ENCODE measurements around the gene PKIG. TPM values are rescaled to one million over a fixed set of nuclear protein-coding genes. Genes with fewer than 3 reads are reported as not detected.

Gene PKIG
- total and polyA plus RNA-seq, 9 of the 15 experiments (the other 6 are each of a cell fraction or from before 2014, with no cell fraction given) = 0.13 to 7.0 (median 4.7) TPM

GRCh38 chr20:44603327-44603726 is 20.9 kb downstream of the PKIG start:
- POLR2A ChIA-PET = interaction anchor here (0.5 to 1.6 kb wide), 4 partner anchors 9 to 85 kb away, joined by 3 to 5 read pairs (median 3); no protein-coding TSS in a partner anchor
- DNase-seq (ENCODE audit: extremely low read depth in 1 of 4, low spot score in 3 of 4) (peak in 2 of 4 experiments; percentile 34 to 36), FAIRE-seq (peak; percentile 46), ATAC-seq (peak; percentile 74)
- intact Hi-C loops (cut with micrococcal nuclease) = no loop called here
- Histone ChIP-seq H2AFZ (ENCODE audit: low read depth, low read length) (no peak overlapping the region), H3K4me2 (ENCODE audit: insufficient read depth, low read length) (no peak overlapping the region), H3K9me3 (replicated peaks; ENCODE audit: control insufficient read depth, insufficient read depth, low read depth, low read length) (no peaks in the 10 kb centered on the region), H3K4me3 (no peak overlapping the region), H3K9me1 (ENCODE audit: control insufficient read depth, insufficient read depth, low read length) (no peaks in the 10 kb centered on the region), H3K79me2 (ENCODE audit: control insufficient read depth, insufficient read depth, low read length) (no peaks in the 10 kb centered on the region), H3K27ac (ENCODE audit: extremely low read depth, low read depth, low read length) (no peak overlapping the region), H3K27me3 (ENCODE audit: control insufficient read depth in 2 of 2, insufficient read depth in 2 of 2, low read length in 2 of 2) (no peaks in the 10 kb centered on the region), H4K20me1 (replicated peaks; ENCODE audit: control insufficient read depth, insufficient read depth, low read length) (no peaks in the 10 kb centered on the region), H3K36me3 (ENCODE audit: control insufficient read depth, insufficient read depth, low read length) (no peaks in the 10 kb centered on the region), H3K9ac (ENCODE audit: insufficient read depth in 1 of 2, low read depth in 2 of 2, low read length in 2 of 2) (no peak overlapping the region), H3K4me1 (replicated peaks in 1 of 2; ENCODE audit: control insufficient read depth in 2 of 2, insufficient read depth in 2 of 2, low read length in 2 of 2) (peaks cover 0 to 6% of the 10 kb centered on the region in 2 experiments; a peak in 3 of 5 replicates)
- in situ Hi-C loops (cut with MboI) = loop anchor here (10.0 kb wide), 1 partner anchor 389 kb away; the partner anchor contains the start of gene OSER1
- WGBS (ENCODE audit: insufficient coverage, low coverage, missing lambda C conversion rate) = 5% methylated on average over 8 of the region's 8 CpGs
- CTCF ChIA-PET (ENCODE audit: low intra/inter-chr PET ratio) = no interaction called here
- no TSS peak for BruUV-seq (replicated peaks)
- TF ChIP-seq POLR2A (conservative IDR thresholded peaks at IDR 0.05) (no peak), CTCF (IDR thresholded peaks at IDR 0.05 in 2 of 3, conservative IDR thresholded peaks at IDR 0.05 in 1 of 3; ENCODE audit: insufficient read depth in 2 of 3, low read depth in 1 of 3, low read length in 3 of 3) (peak; percentile 54 to 69 (median 58)), RAD21 (CRISPR knock-in tag; conservative IDR thresholded peaks at IDR 0.05 in 1 of 2, IDR thresholded peaks at IDR 0.05 in 1 of 2) (peak in 1 of 2 experiments; percentile 46; a peak in 2 of 4 replicates)

All from K562 (cell line).